CD4-positive, alpha-beta T cell (primary cell): ENCODE results near the gene SGIP1. TPM values are rescaled to one million over a fixed set of nuclear protein-coding genes. Genes with fewer than 3 reads are reported as not detected.

Experiments used
- ATAC-seq: fragments of 200-7000 bp; cut with Tn5 transposase; one replicate; pipeline ENCODE4 v1.10.0; 2022; ENCODE audit warnings: mild to moderate bottlenecking; ENCODE audit not compliant: poor library complexity
- CTCF ChIA-PET: fragments of 350-600 bp; sonication (Branson Sonifier 250); formaldehyde crosslinking; loops from one replicate; lab custom pipeline; 2021; ENCODE audit warnings: antibody characterized with exemption, inconsistent platforms; lab: Charles Lee
- POLR2A ChIA-PET: fragments of 350-600 bp; sonication (Branson Sonifier 250); formaldehyde crosslinking; loops from one replicate; lab custom pipeline; 2021; ENCODE audit warnings: antibody characterized with exemption, inconsistent platforms; lab: Charles Lee
- DNase-seq, 14 experiments: peaks; one replicate each; pipeline ENCODE4 v3.0.0-alpha.2; 2013 to 2020; ENCODE audit warnings: mixed read lengths in 2 of 14
- H3K27ac ChIP-seq, 2 donors: one replicate each; pipeline versions ENCODE4 v1.5.1 to v1.7.0; 2013; ENCODE audit warnings: low read length in 2 of 2, low read depth in 1 of 2, mild to moderate bottlenecking in 1 of 2
- H3K27me3 ChIP-seq, 2 experiments: 1 replicate in 1 of 2; 2 replicates in 1 of 2; pipeline versions ENCODE4 v1.6.1 to v1.7.0; 2013; ENCODE audit warnings: low read length in 2 of 2, control low read depth in 1 of 2, mild to moderate bottlenecking in 1 of 2, moderate library complexity in 1 of 2; ENCODE audit not compliant: insufficient read depth in 2 of 2, control insufficient read depth in 1 of 2
- H3K36me3 ChIP-seq: one replicate; pipeline ENCODE4 v1.6.1; 2013; ENCODE audit warnings: low read length, control low read depth; ENCODE audit not compliant: insufficient read depth
- H3K4me1 ChIP-seq: one replicate; pipeline ENCODE4 v1.6.1; 2013; ENCODE audit warnings: low read length, control low read depth; ENCODE audit not compliant: insufficient read depth
- H3K4me3 ChIP-seq: one replicate; pipeline ENCODE4 v1.5.1; 2013; ENCODE audit warnings: mild to moderate bottlenecking, low read length, moderate library complexity
- H3K9me3 ChIP-seq, 2 experiments: 1 replicate in 1 of 2; 2 replicates in 1 of 2; pipeline versions ENCODE4 v1.6.1 to v1.7.0; 2013; ENCODE audit warnings: low read length in 2 of 2, mild to moderate bottlenecking in 2 of 2, control low read depth in 1 of 2, moderate library complexity in 1 of 2; ENCODE audit not compliant: control insufficient read depth in 1 of 2, insufficient read depth in 1 of 2
- H3K27ac Mint-ChIP-seq: one replicate; pipeline ENCODE4 v1.8.0; 2020; ENCODE audit warnings: mixed read lengths
- H3K27me3 Mint-ChIP-seq: one replicate; pipeline ENCODE4 v1.8.0; 2021; ENCODE audit warnings: mixed read lengths
- H3K36me3 Mint-ChIP-seq: one replicate; pipeline ENCODE4 v1.8.0; 2021; ENCODE audit warnings: low read depth, mixed read lengths
- H3K4me1 Mint-ChIP-seq: one replicate; pipeline ENCODE4 v1.8.0; 2021; ENCODE audit warnings: low read depth, mixed read lengths
- H3K4me3 Mint-ChIP-seq: one replicate; pipeline ENCODE4 v1.8.0; 2020; ENCODE audit warnings: mild to moderate bottlenecking, mixed read lengths
- H3K9me3 Mint-ChIP-seq: one replicate; pipeline ENCODE4 v1.8.0; 2020; ENCODE audit warnings: mixed read lengths
- CTCF ChIP-seq: fragments of 200-600 bp; IDR thresholded peaks from one replicate; pipeline ENCODE4 v1.8.0; 2022; ENCODE audit warnings: antibody characterized with exemption, mild to moderate bottlenecking
- intact Hi-C, 2 experiments: fragments of 100-400 bp; cut with DNase I in 1 of 2; cut with micrococcal nuclease in 1 of 2; formaldehyde crosslinking; loops; one replicate each; pipeline versions ENCODE4 v1.15.1 to v1.9.0; 2023 to 2025; cut with DNase I, micrococcal nuclease
- total RNA-seq, 174 experiments: library from RNA in 2 of 174; stranded (reverse) in 2 of 174; gene quantifications; one replicate each; pipeline ENCODE4 v1.2.3 and lab custom pipeline; 2021 to 2026

SGIP1 gene
- total RNA-seq, 2 experiments from 2014 or later = 0.84 TPM; not detected in 1

- ChIA-PET POLR2A (no interaction called here), CTCF (no interaction called here)
- Histone ChIP-seq H3K9me3 (peaks cover 0 to 5% of the 10 kb centered on the region in 2 experiments), H3K27me3 (no peaks in the 10 kb centered on the region), H3K4me3 (no peak overlapping the region), H3K4me1 (no peaks in the 10 kb centered on the region), H3K36me3 (no peaks in the 10 kb centered on the region), H3K27ac (no peak overlapping the region)
- Mint-ChIP-seq H3K27ac (no peak overlapping the region), H3K4me3 (no peak overlapping the region), H3K27me3 (peaks cover 4% of the 10 kb centered on the region), H3K9me3 (no peaks in the 10 kb centered on the region), H3K36me3 (no peaks in the 10 kb centered on the region), H3K4me1 (no peaks in the 10 kb centered on the region)
- TF ChIP-seq CTCF = no peak
- DNase-seq (no peak), ATAC-seq (no peak)
- intact Hi-C loops = loop anchor here in 1 of 2 experiments (10.0 kb wide), 1 partner anchor 57 kb away; no protein-coding TSS in a partner anchor
Measured at GRCh38 chr1:66777831-66778230, 243.9 kb downstream of the SGIP1 start.

DNA sequence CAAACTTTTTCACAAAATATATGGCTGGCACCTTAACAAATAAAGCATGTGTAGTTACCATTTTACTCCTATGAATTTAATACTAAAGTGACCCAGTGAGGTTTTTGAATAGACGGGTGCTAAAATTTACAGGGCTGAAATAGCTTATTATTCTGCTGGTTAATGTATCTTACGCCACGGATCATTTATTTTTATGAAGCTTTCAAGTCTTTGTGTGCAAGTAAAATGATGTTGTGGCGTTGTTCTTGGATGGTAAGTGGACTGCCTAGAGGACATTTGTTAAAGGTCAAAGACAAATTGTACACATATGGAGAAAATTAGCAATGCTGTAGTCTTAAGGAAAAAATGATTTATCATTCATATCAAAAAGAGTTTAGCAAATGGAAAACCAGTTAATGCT, 244.3 kb downstream of the SGIP1 start:
- Mint-ChIP-seq H3K27me3 (peaks cover 4% of the 10 kb centered on the region), H3K27ac (no peak overlapping the region), H3K4me3 (no peak overlapping the region), H3K4me1 (no peaks in the 10 kb centered on the region), H3K36me3 (no peaks in the 10 kb centered on the region), H3K9me3 (no peaks in the 10 kb centered on the region)
- H3K4me1 ChIP-seq = no peaks in the 10 kb centered on the region
- no peaks in the 10 kb centered on the region for H3K36me3 ChIP-seq
- CTCF ChIA-PET = no interaction called here
- no peak for TF ChIP-seq CTCF
- H3K27me3 ChIP-seq = no peaks in the 10 kb centered on the region
- no peak overlapping the region for H3K4me3 ChIP-seq
- no peak overlapping the region for H3K27ac ChIP-seq
- no peak for DNase-seq
- ATAC-seq = no peak
- H3K9me3 ChIP-seq = peaks cover 0 to 5% of the 10 kb centered on the region in 2 experiments
- intact Hi-C loops = loop anchor here in 1 of 2 experiments (10.0 kb wide), 1 partner anchor 57 kb away; no protein-coding TSS in a partner anchor
- POLR2A ChIA-PET = no interaction called here

DNA sequence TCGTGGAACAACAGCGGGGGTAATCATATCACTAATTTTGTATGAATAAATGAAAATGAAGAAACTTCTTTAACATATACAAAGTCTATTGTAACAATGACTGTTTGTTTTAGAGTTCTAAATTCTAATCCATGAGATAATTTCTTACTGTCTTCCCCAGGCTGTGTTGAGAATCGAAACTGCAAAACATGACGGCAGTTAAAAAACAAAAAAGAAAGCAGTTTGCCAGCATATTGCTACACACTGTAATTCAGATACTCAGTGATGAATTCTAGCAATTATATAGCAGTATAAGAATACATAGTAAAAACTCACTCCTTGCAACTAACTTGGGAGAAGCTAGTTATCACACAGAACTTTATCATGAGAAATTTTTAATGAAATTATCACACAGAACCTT, 245.0 kb downstream of the SGIP1 start:
- no peak for TF ChIP-seq CTCF
- H3K27ac Mint-ChIP-seq = no peak overlapping the region
- Histone ChIP-seq H3K27me3 (no peaks in the 10 kb centered on the region), H3K9me3 (peaks cover 0 to 5% of the 10 kb centered on the region in 2 experiments), H3K27ac (no peak overlapping the region), H3K36me3 (no peaks in the 10 kb centered on the region), H3K4me1 (no peaks in the 10 kb centered on the region), H3K4me3 (no peak overlapping the region)
- ChIA-PET CTCF (no interaction called here), POLR2A (no interaction called here)
- intact Hi-C loops = loop anchor here in 1 of 2 experiments (10.0 kb wide), 1 partner anchor 56 kb away; no protein-coding TSS in a partner anchor
- H3K9me3 Mint-ChIP-seq = no peaks in the 10 kb centered on the region
- H3K27me3 Mint-ChIP-seq = peaks cover 4% of the 10 kb centered on the region
- ATAC-seq = no peak
- no peaks in the 10 kb centered on the region for H3K4me1 Mint-ChIP-seq
- DNase-seq = no peak
- no peaks in the 10 kb centered on the region for H3K36me3 Mint-ChIP-seq
- H3K4me3 Mint-ChIP-seq = no peak overlapping the region
